H1 (cell line): ENCODE results near the gene PPA2. TPM values are rescaled to one million over a fixed set of nuclear protein-coding genes. Genes with fewer than 3 reads are reported as not detected.

Experiments used
- CTCF ChIA-PET: fragments of 300-600 bp; sonication (Branson Sonifier 250); formaldehyde crosslinking; loops from one replicate; lab custom pipeline; 2021; ENCODE audit not compliant: partially characterized antibody; lab: Charles Lee
- POLR2A ChIA-PET: fragments of 300-600 bp; sonication (Branson Sonifier 250); formaldehyde crosslinking; loops from one replicate; lab custom pipeline; 2021; ENCODE audit warnings: inconsistent platforms; ENCODE audit not compliant: partially characterized antibody; lab: Charles Lee
- DNase-seq, 2 experiments: peaks; one replicate each; pipeline versions ENCODE4 v3.0.0 to v3.0.0-alpha.2; 2010 to 2022; ENCODE audit warnings: low spot score in 2 of 2, low read depth in 1 of 2, mixed read lengths in 1 of 2
- FAIRE-seq: peaks from 2 replicates; lab custom pipeline; 2011; peaks lifted over from hg19 to GRCh38; lab: Jason Lieb, UNC
- H2AFZ ChIP-seq: 2 replicates; pipeline ENCODE4 v1.8.1; 2012; ENCODE audit warnings: low read length, inconsistent platforms
- H2AK5ac ChIP-seq: 2 replicates; pipeline ENCODE4 v1.6.1; 2013; ENCODE audit warnings: low read depth, low read length
- H2BK120ac ChIP-seq: replicated peaks from 2 replicates; pipeline ENCODE3; 2013; ENCODE audit warnings: low read depth, low read length, inconsistent platforms
- H2BK12ac ChIP-seq: 2 replicates; pipeline ENCODE4 v1.6.1; 2013; ENCODE audit warnings: low read depth, low read length
- H2BK15ac ChIP-seq: 2 replicates; pipeline ENCODE4 v1.6.1; 2013; ENCODE audit warnings: low read length
- H2BK20ac ChIP-seq: 2 replicates; pipeline ENCODE4 v1.6.1; 2013; ENCODE audit warnings: low read length
- H2BK5ac ChIP-seq: 2 replicates; pipeline ENCODE4 v1.6.1; 2013; ENCODE audit warnings: low read depth, low read length
- H3K14ac ChIP-seq: 2 replicates; pipeline ENCODE4 v1.6.1; 2013; ENCODE audit warnings: inconsistent platforms; ENCODE audit not compliant: insufficient read length
- H3K18ac ChIP-seq: 2 replicates; pipeline ENCODE4 v1.6.1; 2013; ENCODE audit warnings: low read length; ENCODE audit errors: extremely low read depth
- H3K23ac ChIP-seq: 2 replicates; pipeline ENCODE4 v1.6.1; 2013; ENCODE audit warnings: inconsistent platforms; ENCODE audit not compliant: insufficient read length
- H3K23me2 ChIP-seq: 2 replicates; pipeline ENCODE4 v1.6.1; 2013; ENCODE audit warnings: low read depth, low read length
- H3K27ac ChIP-seq: 2 replicates; pipeline ENCODE4 v1.6.1; 2011; ENCODE audit warnings: low read depth, low read length, inconsistent platforms
- H3K27me3 ChIP-seq, 4 experiments: replicated peaks in 1 of 4; 1 replicate in 1 of 4; 2 replicates in 3 of 4; pipeline versions ENCODE4 v1.6.1 to v1.8.1; 2011 to 2013; ENCODE audit warnings: low read length in 3 of 4, mild to moderate bottlenecking in 3 of 4, inconsistent platforms in 2 of 4, mixed read lengths in 2 of 4, moderate library complexity in 1 of 4; ENCODE audit not compliant: control insufficient read depth in 3 of 4, insufficient read depth in 3 of 4; ENCODE audit errors: extremely low read depth in 1 of 4
- H3K36me3 ChIP-seq, 4 experiments: 2 replicates each; pipeline versions ENCODE4 v1.6.1 to v1.8.1; 2011 to 2013; ENCODE audit warnings: mild to moderate bottlenecking in 4 of 4, low read length in 3 of 4, moderate library complexity in 2 of 4, control low read depth in 1 of 4, inconsistent platforms in 1 of 4; ENCODE audit not compliant: insufficient read depth in 4 of 4, control insufficient read depth in 2 of 4
- H3K4ac ChIP-seq: replicated peaks from 2 replicates; pipeline ENCODE3; 2013; ENCODE audit warnings: low read length, low read depth, mixed read lengths, inconsistent platforms; ENCODE audit not compliant: insufficient read length
- H3K4me1 ChIP-seq, 4 experiments: replicated peaks in 1 of 4; 1 replicate in 1 of 4; 2 replicates in 3 of 4; pipeline versions ENCODE4 v1.6.1 to v1.8.1; 2011 to 2013; ENCODE audit warnings: low read length in 3 of 4, inconsistent platforms in 2 of 4, mixed read lengths in 1 of 4; ENCODE audit not compliant: insufficient read depth in 4 of 4, control insufficient read depth in 3 of 4
- H3K4me2 ChIP-seq, 2 experiments: 2 replicates each; pipeline versions ENCODE4 v1.6.1 to v1.8.1; 2011 to 2013; ENCODE audit warnings: low read depth in 2 of 2, low read length in 2 of 2, control low read depth in 1 of 2, inconsistent platforms in 1 of 2, mild to moderate bottlenecking in 1 of 2; ENCODE audit not compliant: insufficient read depth in 1 of 2
- H3K4me3 ChIP-seq, 4 experiments: fragments of 200-600, 300-600 bp in 1 of 4; sonication (generic), shearing (Covaris generic), sonication (Bioruptor Twin) in 1 of 4; 2 replicates each; pipeline versions ENCODE4 v1.5.1 to v1.8.1; 2011 to 2016; ENCODE audit warnings: low read length in 4 of 4, low read depth in 3 of 4, control low read depth in 2 of 4, inconsistent platforms in 2 of 4, mild to moderate bottlenecking in 2 of 4, mixed read lengths in 1 of 4, moderate library complexity in 1 of 4; ENCODE audit not compliant: insufficient read depth in 2 of 4; ENCODE audit errors: extremely low read depth in 1 of 4
- H3K56ac ChIP-seq: replicated peaks from 2 replicates; pipeline ENCODE3; 2013; ENCODE audit warnings: low read depth, mild to moderate bottlenecking, mixed read lengths, low read length, inconsistent platforms; ENCODE audit not compliant: insufficient read length
- H3K79me1 ChIP-seq: 2 replicates; pipeline ENCODE4 v1.6.1; 2013; ENCODE audit warnings: low read depth, low read length, control low read depth
- H3K79me2 ChIP-seq, 2 experiments: 2 replicates each; pipeline versions ENCODE4 v1.6.1 to v1.8.1; 2012 to 2013; ENCODE audit warnings: low read length in 2 of 2, mild to moderate bottlenecking in 2 of 2, inconsistent platforms in 1 of 2; ENCODE audit not compliant: insufficient read depth in 2 of 2, control insufficient read depth in 1 of 2
- H3K9ac ChIP-seq, 4 experiments: replicated peaks in 1 of 4; 1 replicate in 1 of 4; 2 replicates in 3 of 4; pipeline versions ENCODE4 v1.6.1 to v1.8.1; 2011 to 2013; ENCODE audit warnings: low read depth in 3 of 4, low read length in 3 of 4, control low read depth in 2 of 4, mild to moderate bottlenecking in 2 of 4, moderate library complexity in 2 of 4, inconsistent platforms in 1 of 4; ENCODE audit errors: extremely low read depth in 1 of 4
- H3K9me3 ChIP-seq, 2 experiments: 2 replicates each; pipeline versions ENCODE4 v1.6.1 to v1.8.1; 2012 to 2013; ENCODE audit warnings: mild to moderate bottlenecking in 2 of 2, moderate library complexity in 2 of 2, control low read depth in 1 of 2, inconsistent platforms in 1 of 2, low read depth in 1 of 2, low read length in 1 of 2, mixed read lengths in 1 of 2; ENCODE audit not compliant: insufficient read depth in 2 of 2
- H4K20me1 ChIP-seq, 2 experiments: replicated peaks in 1 of 2; 2 replicates each; pipeline versions ENCODE3 to v1.8.1; 2011 to 2013; ENCODE audit warnings: inconsistent platforms in 2 of 2, low read length in 2 of 2, mild to moderate bottlenecking in 1 of 2; ENCODE audit not compliant: insufficient read depth in 2 of 2, control insufficient read depth in 1 of 2
- H4K5ac ChIP-seq: 2 replicates; pipeline ENCODE4 v1.6.1; 2013; ENCODE audit warnings: low read length, low read depth, mixed read lengths, inconsistent platforms; ENCODE audit not compliant: insufficient read length
- H4K8ac ChIP-seq: 2 replicates; pipeline ENCODE4 v1.8.0; 2013; ENCODE audit warnings: mild to moderate bottlenecking, moderate library complexity, low read length, inconsistent platforms; ENCODE audit not compliant: insufficient read depth; ENCODE audit errors: extremely low read depth
- H4K91ac ChIP-seq: replicated peaks from 2 replicates; pipeline ENCODE3; 2013; ENCODE audit warnings: low read length, mixed read lengths, inconsistent platforms; ENCODE audit not compliant: insufficient read length
- CBX8 ChIP-seq: fragments of 300-800, 300-1000 bp; sonication (generic); IDR thresholded peaks from 2 replicates; pipeline ENCODE4 v1.7.1; 2016; ENCODE audit warnings: low read depth, low read length, borderline replicate concordance
- CHD1 ChIP-seq: IDR thresholded peaks from 2 replicates; pipeline ENCODE4 v1.6.1; 2012; ENCODE audit warnings: low read depth, low read length, improper control_type of control experiment
- CREB1 ChIP-seq: IDR thresholded peaks from 2 replicates; pipeline ENCODE4 v1.6.1; 2012; ENCODE audit warnings: inconsistent platforms
- CTBP2 ChIP-seq: IDR thresholded peaks from 2 replicates; pipeline ENCODE4 v1.7.0; 2011; ENCODE audit warnings: borderline replicate concordance, mild to moderate bottlenecking, moderate library complexity, mixed read lengths, low read length; ENCODE audit not compliant: insufficient read depth, insufficient read length
- GTF2F1 ChIP-seq: IDR thresholded peaks from 2 replicates; pipeline ENCODE4 v1.6.1; 2012; ENCODE audit warnings: low read depth, low read length, improper control_type of control experiment, borderline replicate concordance
- HDAC2 ChIP-seq, 2 experiments: fragments of 300-600 bp in 1 of 2; sonication (generic) in 1 of 2; IDR thresholded peaks; 2 replicates each; pipeline ENCODE4 v1.6.1; 2011 to 2012; ENCODE audit warnings: low read depth in 2 of 2, low read length in 2 of 2, mild to moderate bottlenecking in 2 of 2, moderate library complexity in 2 of 2, borderline replicate concordance in 1 of 2, inconsistent platforms in 1 of 2
- MAFK ChIP-seq: IDR thresholded peaks from 2 replicates; pipeline ENCODE4 v1.6.1; 2012; ENCODE audit warnings: low read depth, mild to moderate bottlenecking, improper control_type of control experiment, low read length
- RNF2 ChIP-seq: fragments of 200-900, 300-1000 bp; sonication (generic); IDR thresholded peaks from 2 replicates; pipeline ENCODE4 v1.7.1; 2016; ENCODE audit warnings: borderline replicate concordance, low read depth, mild to moderate bottlenecking, antibody characterized with exemption, low read length; ENCODE audit not compliant: poor library complexity, severe bottlenecking; ENCODE audit errors: missing control alignments
- RXRA ChIP-seq: IDR thresholded peaks from 2 replicates; pipeline ENCODE4 v1.6.1; 2011; ENCODE audit warnings: low read depth, mild to moderate bottlenecking, low read length, moderate library complexity; ENCODE audit not compliant: insufficient read depth
- SIN3A ChIP-seq, 2 experiments: IDR thresholded peaks in 1 of 2; conservative IDR thresholded peaks in 1 of 2; 2 replicates each; pipeline ENCODE4 v1.6.1; 2011 to 2012; ENCODE audit warnings: low read length in 2 of 2, improper control_type of control experiment in 1 of 2, low read depth in 1 of 2, mild to moderate bottlenecking in 1 of 2
- TCF12 ChIP-seq: IDR thresholded peaks from 2 replicates; pipeline ENCODE4 v1.6.1; 2011; ENCODE audit warnings: low read depth, mild to moderate bottlenecking, low read length
- TEAD4 ChIP-seq: IDR thresholded peaks from 2 replicates; pipeline ENCODE4 v1.6.1; 2012; ENCODE audit warnings: low read depth, low read length, inconsistent platforms, mixed read lengths
- polyA plus RNA-seq, 7 experiments: library from polyadenylated mRNA; depleted of rRNA in 3 of 7; stranded (reverse) in 5 of 7; unstranded in 2 of 7; fragments of >200 nt in 5 of 7; fragments of 200-250 nt in 2 of 7; gene quantifications; 1 replicate in 5 of 7; 2 replicates in 1 of 7; 4 replicates in 1 of 7; pipeline versions ENCODE4 v1.2.1 to v1.2.3, GENCODE V29; 2011 to 2013; ENCODE audit warnings: missing spikeins in 2 of 7, mixed read lengths in 2 of 7
- total RNA-seq: library from RNA; stranded (reverse); fragmentation: NEBNext Ultra II Directional; extraction: Animal tissue kit (Norgen Biotek cat#: 25700); gene quantifications from 2 replicates; pipeline ENCODE4 v1.2.1, GENCODE V29; 2021
- TF ChIP-seq, protein P1 (sequence below): IDR thresholded peaks from 2 replicates; pipeline ENCODE4 v1.6.1; 2012; ENCODE audit warnings: inconsistent platforms

The PPA2 gene
- total and polyA plus RNA-seq, 2 of the 8 experiments (the other 6 are each of a cell fraction or from before 2014, with no cell fraction given): 24.9 to 62.7 TPM

DNA sequence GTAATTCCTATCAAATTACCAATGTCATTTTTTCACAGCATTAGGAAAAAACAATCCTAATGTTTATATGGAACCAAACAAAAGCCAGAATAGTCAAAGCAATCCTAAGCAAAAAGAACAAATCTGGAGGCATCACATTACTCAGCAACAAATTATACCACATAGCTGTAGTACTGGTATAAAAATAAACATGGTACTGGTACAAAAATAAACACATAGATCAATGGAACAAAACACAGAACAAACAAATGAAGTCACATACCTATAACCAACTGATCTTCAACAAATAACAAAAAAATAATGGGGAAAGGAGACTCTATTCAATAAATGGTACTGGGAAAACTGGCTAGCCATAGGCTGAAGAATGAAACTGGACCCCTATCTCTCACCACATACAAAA, 37.4 kb downstream of the PPA2 start:
- Histone ChIP-seq H3K79me1 (no peaks in the 10 kb centered on the region), H2BK12ac (no peak overlapping the region), H4K8ac (no peak overlapping the region), H3K27me3 (no peaks in the 10 kb centered on the region), H2BK5ac (no peak overlapping the region), H3K4ac (no peak overlapping the region), H3K79me2 (no peaks in the 10 kb centered on the region), H3K23ac (no peak overlapping the region), H3K9me3 (no peaks in the 10 kb centered on the region; a peak in 1 of 4 replicates), H3K56ac (no peak overlapping the region), H2AK5ac (no peak overlapping the region), H3K4me3 (no peak overlapping the region), H3K9ac (no peak overlapping the region), H2AFZ (no peak overlapping the region), H2BK15ac (no peak overlapping the region), H3K23me2 (no peaks in the 10 kb centered on the region), H4K20me1 (no peaks in the 10 kb centered on the region), H4K91ac (no peak overlapping the region), H2BK20ac (no peak overlapping the region), H3K27ac (no peak overlapping the region), H3K4me2 (no peak overlapping the region), H3K36me3 (peaks cover 0 to 8% (median 0%) of the 10 kb centered on the region in 4 experiments; a peak in 1 of 8 replicates), H3K18ac (no peak overlapping the region), H3K4me1 (no peaks in the 10 kb centered on the region), H2BK120ac (no peak overlapping the region), H3K14ac (no peak overlapping the region), H4K5ac (no peak overlapping the region)
- POLR2A ChIA-PET: no interaction called here
- CTCF ChIA-PET: interaction anchor here (0.6 kb wide), 1 partner anchor 575 kb away, joined by 3 read pairs; no protein-coding TSS in a partner anchor
- FAIRE-seq: no peak
- DNase-seq: no peak
- TF ChIP-seq CTBP2 (no peak), TEAD4 (no peak), SIN3A (conservative IDR thresholded peaks at IDR 0.05 in 1 of 2, IDR thresholded peaks at IDR 0.05 in 1 of 2; ENCODE audit: low read depth in 1 of 2, low read length in 2 of 2) (no peak), CHD1 (no peak), MAFK (no peak), RNF2 (no peak), TCF12 (no peak), RXRA (no peak), HDAC2 (IDR thresholded peaks at IDR 0.05; ENCODE audit: borderline replicate concordance in 1 of 2, low read depth in 2 of 2, low read length in 2 of 2) (no peak), GTF2F1 (no peak), CBX8 (no peak), CREB1 (no peak)
- TF ChIP-seq, protein P1, sequence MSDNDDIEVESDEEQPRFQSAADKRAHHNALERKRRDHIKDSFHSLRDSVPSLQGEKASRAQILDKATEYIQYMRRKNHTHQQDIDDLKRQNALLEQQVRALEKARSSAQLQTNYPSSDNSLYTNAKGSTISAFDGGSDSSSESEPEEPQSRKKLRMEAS: no peak
